ENCODE results near the gene CSHL1.

DNA sequence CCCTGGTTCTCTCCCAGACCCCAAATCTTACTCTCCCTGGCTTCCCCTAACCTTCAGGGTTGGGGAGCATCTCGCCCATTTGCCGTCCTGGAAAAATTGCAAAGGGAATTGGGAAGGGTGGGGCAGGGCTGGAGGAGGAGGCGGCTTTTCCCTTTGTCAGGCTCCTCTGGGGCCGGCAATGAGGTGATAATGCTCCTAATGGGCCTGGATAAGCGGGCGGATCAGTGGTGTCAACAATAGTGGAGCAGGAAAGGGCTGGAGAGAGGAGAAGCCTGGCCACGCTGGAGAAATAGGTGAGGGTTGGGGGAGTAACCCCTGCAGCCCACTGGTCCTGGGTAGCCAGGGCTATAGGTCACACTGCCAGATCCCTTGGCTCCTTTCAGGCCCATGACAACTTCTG lies 49.4 kb upstream of the CSHL1 start:
- TF ChIP-seq POLR2AphosphoS5 (IDR thresholded peaks at IDR 0.05; ENCODE audit: low read depth, low read length) (no peak), POLR2A (IDR thresholded peaks at IDR 0.05; ENCODE audit: low read depth, low read length) (no peak)

Data from GM12892 (cell line).